HG03196 (cell line): ENCODE measurements around the gene BMF.

Source experiments
- ATAC-seq: cut with Tn5 transposase; IDR thresholded peaks from one replicate; pipeline ENCODE4 v1.9.1; 2021; ENCODE audit not compliant: unreplicated experiment

Gene BMF

GRCh38 chr15:40069178-40070165, 39.2 kb downstream of the BMF start:
- peak; percentile 64 for ATAC-seq

- no peak for ATAC-seq
Measured at GRCh38 chr15:40067921-40068624, 40.6 kb downstream of the BMF start.

GRCh38 chr15:40066589-40066988, 42.1 kb downstream of the BMF start:
- ATAC-seq = no peak

GRCh38 chr15:40065166-40065565, 43.5 kb downstream of the BMF start:
- no peak for ATAC-seq

GRCh38 chr15:40064231-40064894, 44.3 kb downstream of the BMF start:
- ATAC-seq = no peak

- ATAC-seq = no peak
Measured at GRCh38 chr15:40063563-40064011, 45.1 kb downstream of the BMF start.

GRCh38 chr15:40062816-40063562, 45.7 kb downstream of the BMF start:
- ATAC-seq = no peak

GRCh38 chr15:40061212-40061901, 47.3 kb downstream of the BMF start:
- ATAC-seq = no peak

- no peak for ATAC-seq
Measured at GRCh38 chr15:40060236-40060961, 48.3 kb downstream of the BMF start.

- ATAC-seq = no peak
Measured at GRCh38 chr15:40059821-40060220, 48.9 kb downstream of the BMF start.

- ATAC-seq = no peak
Measured at GRCh38 chr15:40058476-40059140, 50.1 kb downstream of the BMF start.

GRCh38 chr15:40055576-40056293, 52.9 kb downstream of the BMF start:
- ATAC-seq = peak; percentile 5

GRCh38 chr15:40054855-40055575, 53.7 kb downstream of the BMF start:
- ATAC-seq = peak; percentile 67

GRCh38 chr15:40054605-40054854, 54.1 kb downstream of the BMF start:
- ATAC-seq = peak; percentile 22

GRCh38 chr15:40053831-40054604, 54.7 kb downstream of the BMF start:
- ATAC-seq = peak; percentile 13

- ATAC-seq = no peak
Measured at GRCh38 chr15:40053079-40053830, 55.4 kb downstream of the BMF start.
